ENCODE results near the gene TRABD. TPM values are rescaled to one million over a fixed set of nuclear protein-coding genes. Genes with fewer than 3 reads are reported as not detected.

TRABD gene
- total RNA-seq, 4 donors from 2014 or later = 10.8 to 30.5 (median 17.8) TPM

DNA sequence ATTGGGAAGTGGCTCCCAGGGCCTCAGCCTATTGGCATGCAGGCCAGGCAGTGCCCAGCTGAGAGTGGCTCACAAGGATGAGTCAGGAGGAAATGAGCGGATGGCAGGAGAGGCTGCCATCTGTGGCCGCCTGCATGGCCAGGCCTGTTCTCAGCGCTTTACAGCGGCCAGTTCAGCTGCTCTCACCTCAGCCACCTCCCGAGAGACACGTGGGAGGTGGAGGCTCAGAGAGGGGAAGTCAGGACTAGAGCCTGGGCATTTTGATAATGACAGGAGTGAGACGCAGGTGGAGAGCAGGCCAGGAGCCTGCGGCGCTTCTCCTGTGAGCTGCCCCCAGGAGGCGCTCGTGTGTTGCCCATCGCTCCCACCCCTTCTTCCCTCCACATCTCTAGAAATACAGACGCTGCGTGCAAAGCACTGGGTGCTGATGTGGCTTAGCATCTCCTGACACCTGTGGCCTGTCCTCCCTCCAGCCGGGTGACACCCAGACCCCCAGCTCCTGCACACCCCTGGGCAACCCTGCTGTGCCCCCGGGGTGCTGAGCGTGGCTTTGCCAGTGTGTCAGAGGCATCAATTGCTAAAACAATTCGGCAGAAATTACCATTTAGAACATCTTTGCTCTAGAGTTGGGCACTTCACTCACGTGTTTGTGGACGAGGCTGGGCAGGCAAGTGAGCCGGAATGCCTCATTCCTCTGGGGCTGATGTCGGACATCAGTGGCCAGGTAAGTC lies 36.6 kb upstream of the TRABD start:
- TF ChIP-seq, protein P1, sequence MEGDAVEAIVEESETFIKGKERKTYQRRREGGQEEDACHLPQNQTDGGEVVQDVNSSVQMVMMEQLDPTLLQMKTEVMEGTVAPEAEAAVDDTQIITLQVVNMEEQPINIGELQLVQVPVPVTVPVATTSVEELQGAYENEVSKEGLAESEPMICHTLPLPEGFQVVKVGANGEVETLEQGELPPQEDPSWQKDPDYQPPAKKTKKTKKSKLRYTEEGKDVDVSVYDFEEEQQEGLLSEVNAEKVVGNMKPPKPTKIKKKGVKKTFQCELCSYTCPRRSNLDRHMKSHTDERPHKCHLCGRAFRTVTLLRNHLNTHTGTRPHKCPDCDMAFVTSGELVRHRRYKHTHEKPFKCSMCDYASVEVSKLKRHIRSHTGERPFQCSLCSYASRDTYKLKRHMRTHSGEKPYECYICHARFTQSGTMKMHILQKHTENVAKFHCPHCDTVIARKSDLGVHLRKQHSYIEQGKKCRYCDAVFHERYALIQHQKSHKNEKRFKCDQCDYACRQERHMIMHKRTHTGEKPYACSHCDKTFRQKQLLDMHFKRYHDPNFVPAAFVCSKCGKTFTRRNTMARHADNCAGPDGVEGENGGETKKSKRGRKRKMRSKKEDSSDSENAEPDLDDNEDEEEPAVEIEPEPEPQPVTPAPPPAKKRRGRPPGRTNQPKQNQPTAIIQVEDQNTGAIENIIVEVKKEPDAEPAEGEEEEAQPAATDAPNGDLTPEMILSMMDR (IDR thresholded peaks at IDR 0.05; ENCODE audit: low read depth) = no peak

DNA sequence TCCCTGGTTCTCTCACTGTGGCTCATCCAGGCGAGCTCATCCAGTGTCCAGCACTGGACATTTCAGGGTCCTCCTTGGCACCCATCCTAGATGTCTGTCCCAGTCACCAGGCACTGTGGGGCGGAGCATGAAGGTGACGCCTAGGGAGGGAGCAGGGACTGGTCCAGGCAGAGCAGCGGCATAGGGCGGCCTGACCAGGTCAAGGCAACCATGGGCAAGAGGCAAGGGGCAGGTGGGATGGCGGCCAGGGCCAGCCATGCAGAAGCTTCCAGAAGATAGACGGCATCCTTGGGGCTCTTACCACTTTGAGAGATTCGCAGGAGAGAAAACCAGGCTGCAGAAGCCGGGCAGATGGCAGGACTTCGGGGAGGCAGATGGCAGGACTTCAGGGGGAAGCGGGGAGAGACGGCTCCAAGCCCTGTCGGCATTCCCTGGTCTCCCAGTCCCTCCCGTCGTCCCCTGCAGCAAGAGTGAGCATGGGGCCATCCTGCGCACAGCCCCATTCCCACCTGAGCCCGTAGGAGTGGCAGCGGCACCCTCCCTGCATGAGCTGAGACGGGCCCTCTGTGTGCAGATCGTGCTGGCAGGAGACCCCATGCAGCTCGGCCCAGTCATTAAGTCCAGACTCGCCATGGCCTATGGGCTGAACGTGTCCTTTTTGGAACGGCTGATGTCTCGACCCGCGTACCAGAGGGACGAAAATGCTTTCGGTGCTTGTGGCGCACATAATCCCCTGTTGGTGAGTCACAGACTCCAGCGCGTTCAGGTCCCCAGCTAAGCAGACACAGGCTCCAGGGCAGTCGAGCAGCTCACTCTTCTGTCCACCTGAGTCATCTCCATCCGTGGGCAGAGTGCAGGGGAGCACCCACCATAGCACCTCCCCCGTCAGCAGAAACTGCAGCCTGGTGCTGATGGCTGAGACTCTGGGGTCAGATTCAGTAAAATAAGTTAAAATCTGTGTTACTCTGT lies 35.3 kb upstream of the TRABD start:
- TF ChIP-seq, protein P1 (IDR thresholded peaks at IDR 0.05; ENCODE audit: low read depth) = no peak

DNA sequence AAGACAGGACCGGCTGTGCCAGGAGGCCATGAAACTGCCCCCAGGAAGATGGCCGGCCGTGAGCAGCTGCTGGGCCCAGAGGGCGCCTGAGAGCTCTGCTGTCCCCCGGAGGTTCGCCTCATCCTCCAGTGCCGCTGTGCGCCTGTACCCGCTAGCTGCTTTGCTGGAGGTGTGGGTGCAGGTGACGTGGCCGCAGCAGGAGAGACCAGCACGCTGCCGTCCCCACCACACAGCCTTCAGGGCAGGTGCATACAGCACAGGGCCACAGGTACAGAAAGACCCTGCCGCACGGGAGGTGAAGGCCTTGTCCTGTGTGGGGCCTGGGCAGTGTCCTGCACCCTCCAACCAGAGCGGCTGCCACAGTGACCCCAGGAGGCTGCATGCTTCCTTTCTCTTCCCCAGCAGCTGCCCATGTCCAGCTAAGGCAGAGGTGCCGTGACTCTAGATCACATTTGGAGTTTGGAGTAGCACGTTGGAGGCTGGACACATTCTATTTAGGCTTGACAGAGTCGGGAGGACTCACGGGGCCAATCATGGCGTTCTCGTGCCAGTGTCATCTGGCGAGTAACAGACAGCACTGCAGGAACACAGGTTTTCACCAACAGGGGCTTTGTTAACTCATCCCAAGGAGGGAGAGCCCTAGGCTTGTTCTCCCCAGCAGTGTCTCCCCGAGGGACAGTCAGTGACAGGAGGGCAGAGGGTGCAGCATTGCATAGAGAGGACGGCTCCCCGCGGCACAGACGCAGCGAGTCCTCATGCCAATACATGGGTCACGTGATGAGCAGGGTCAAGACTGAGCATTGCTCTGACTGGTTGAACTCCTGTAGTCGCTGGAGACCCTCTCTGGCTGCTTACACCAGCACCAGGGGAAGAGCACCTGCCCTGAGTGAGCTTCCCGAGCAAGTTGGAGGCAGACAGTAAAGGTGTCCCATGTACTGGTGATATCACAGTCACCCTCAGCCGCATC lies 33.9 kb upstream of the TRABD start:
- TF ChIP-seq, protein P1 (IDR thresholded peaks at IDR 0.05; ENCODE audit: low read depth) = no peak

DNA sequence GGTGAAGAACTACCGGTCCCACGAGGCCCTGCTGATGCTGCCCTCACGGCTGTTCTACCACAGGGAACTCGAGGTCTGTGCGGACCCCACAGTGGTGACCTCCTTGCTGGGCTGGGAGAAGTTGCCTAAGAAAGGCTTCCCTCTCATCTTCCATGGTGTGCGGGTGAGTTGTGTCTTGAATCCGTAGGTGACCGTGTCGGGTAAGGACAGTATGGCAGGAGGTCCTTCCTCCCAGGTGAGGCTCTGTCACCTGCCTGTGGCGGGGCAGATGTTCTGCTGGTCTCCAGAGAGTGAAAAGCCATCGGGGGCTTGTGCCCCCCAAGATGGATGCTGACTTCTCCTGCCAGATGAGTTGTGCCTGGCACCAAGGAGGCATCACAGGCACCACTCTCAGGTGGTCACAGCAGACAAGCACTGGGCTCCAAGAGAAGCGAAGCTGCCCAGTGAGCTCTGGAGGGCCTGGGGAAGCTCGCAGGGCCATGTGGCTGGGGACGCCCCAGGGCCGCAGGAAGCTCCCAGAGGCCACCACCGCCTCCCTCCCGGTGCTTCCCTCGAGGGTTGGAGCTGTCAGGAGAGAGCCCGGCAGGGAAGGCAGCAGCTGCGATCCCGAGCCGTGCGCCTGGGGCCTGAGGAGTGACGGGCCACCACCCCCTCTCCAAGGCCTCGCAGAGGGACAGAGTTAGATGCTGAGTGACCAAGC lies 32.5 kb upstream of the TRABD start:
- TF ChIP-seq, protein P1 (IDR thresholded peaks at IDR 0.05; ENCODE audit: low read depth) = no peak

DNA sequence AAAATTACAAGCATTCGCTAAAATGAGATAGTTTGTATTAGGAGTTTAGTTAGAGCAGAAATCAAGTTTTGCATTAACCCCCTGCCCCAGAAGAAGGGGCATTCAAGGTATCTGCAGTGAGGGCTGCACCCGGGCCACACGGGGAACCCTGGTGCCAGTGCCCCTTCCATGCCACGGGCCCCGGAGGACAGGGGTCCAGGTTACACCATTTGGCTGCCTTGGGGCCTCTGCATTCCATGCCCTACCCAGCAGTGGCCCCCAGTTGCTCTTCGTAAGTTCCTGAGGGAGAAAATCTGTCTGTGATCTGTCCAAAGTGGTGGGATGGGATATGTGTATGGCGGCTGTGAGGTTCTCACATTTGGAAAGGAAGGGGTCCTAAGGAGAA lies 32.0 kb upstream of the TRABD start:
- TF ChIP-seq, protein P1 (IDR thresholded peaks at IDR 0.05; ENCODE audit: low read depth) = no peak

DNA sequence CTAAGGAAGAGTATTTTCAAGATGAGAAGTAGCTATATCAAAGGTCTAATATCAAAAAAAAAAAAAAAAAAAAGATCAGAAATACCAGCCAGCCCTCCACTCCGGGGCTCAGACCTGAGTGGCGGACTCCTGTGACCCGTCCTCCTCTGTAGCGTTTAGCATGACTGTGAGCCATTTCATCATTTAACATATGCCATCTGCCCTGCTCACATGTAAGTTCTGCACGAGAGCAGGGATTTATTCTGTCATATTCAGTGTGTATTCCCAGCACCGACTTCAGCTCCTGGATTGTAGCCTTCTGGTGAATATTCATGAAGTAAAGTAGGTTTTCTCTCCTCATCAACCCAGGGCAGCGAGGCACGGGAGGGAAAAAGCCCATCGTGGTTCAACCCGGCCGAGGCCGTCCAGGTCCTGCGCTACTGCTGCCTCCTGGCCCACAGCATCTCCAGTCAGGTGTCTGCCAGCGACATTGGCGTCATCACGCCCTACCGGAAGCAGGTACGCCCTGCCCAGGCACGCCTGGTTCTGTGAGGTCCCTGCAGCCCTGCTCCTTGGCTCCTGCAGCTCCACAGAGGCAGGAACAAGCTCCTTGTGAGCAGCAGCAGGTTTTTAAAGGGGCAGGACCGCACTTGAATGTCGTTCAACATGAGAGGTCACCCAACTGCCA lies 27.9 kb upstream of the TRABD start:
- TF ChIP-seq, protein P1 (IDR thresholded peaks at IDR 0.05; ENCODE audit: low read depth) = no peak

All from subcutaneous adipose tissue (tissue), 4 donors.